A549 (cell line): ENCODE measurements around the gene PAK1.

Experiments used
- KDM5A ChIP-seq: fragments of 200-600 bp; sonication (generic); IDR thresholded peaks from 2 replicates; pipeline ENCODE4 v1.6.1; 2016; ENCODE audit warnings: antibody characterized with exemption, mild to moderate bottlenecking
- MYC ChIP-seq: IDR thresholded peaks from 2 replicates; pipeline ENCODE4 v1.6.1; 2012; ENCODE audit warnings: mild to moderate bottlenecking, inconsistent platforms, low read length, improper control_type of control experiment, borderline replicate concordance
- POLR2A ChIP-seq: IDR thresholded peaks from 2 replicates; pipeline ENCODE4 v1.6.1; 2012; ENCODE audit warnings: mild to moderate bottlenecking, low read length
- RAD21 ChIP-seq, 2 experiments: fragments of >200 bp in 1 of 2; sonication (Bioruptor Twin) in 1 of 2; formaldehyde crosslinking in 1 of 2; IDR thresholded peaks in 1 of 2; conservative IDR thresholded peaks in 1 of 2; 2 replicates in 1 of 2; 3 replicates in 1 of 2; pipeline ENCODE4 v1.6.1; 2012 to 2018; ENCODE audit warnings: inconsistent platforms in 1 of 2
- RARB ChIP-seq: fragments of 250-450 bp; sonication (Bioruptor Pico); IDR thresholded peaks from 2 replicates; pipeline ENCODE4 v1.8.0; 2021; ENCODE audit warnings: mild to moderate bottlenecking, moderate library complexity
- RCOR1 ChIP-seq: fragments of 150-350 bp; IDR thresholded peaks from 2 replicates; pipeline ENCODE4 v1.6.1; 2014; ENCODE audit warnings: antibody characterized with exemption, low read length, low read depth
- RNF2 ChIP-seq: fragments of 200-600 bp; sonication (generic); IDR thresholded peaks from 2 replicates; pipeline ENCODE4 v1.6.1; 2016; ENCODE audit warnings: low read depth, mild to moderate bottlenecking, antibody characterized with exemption, moderate library complexity, borderline replicate concordance
- TP53 ChIP-seq: fragments of 250-450 bp; sonication (Bioruptor Pico); IDR thresholded peaks from 2 replicates; pipeline ENCODE4 v1.5.0; 2021; ENCODE audit warnings: mild to moderate bottlenecking, moderate library complexity
- ZSCAN20 ChIP-seq: fragments of 250-450 bp; sonication (Bioruptor Pico); IDR thresholded peaks from 2 replicates; pipeline ENCODE4 v1.8.0; 2022; ENCODE audit warnings: mild to moderate bottlenecking, moderate library complexity
- TF ChIP-seq, protein P1 (sequence below): fragments of >200 bp; sonication (Bioruptor Twin); formaldehyde crosslinking; IDR thresholded peaks from 3 replicates; pipeline ENCODE4 v1.5.1; 2016

DNA sequence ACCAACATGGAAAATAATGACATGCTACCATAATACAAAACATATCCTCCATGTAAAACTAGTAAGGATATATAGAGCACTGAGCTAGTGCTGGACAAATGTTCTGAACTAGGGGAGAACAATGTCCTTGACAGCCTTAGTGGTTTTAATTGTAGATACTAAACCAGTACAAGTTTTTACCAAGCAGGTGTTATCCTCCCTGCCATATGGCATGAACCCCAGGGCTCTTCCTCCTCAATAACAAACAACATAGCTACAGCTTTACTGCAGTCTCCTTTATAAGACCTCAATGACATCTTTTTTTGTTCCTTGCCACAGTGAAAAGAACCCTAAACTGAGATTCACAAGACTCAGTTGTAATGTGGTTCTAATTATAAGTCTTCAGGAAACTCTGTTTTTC, 102.2 kb downstream of the PAK1 start:
- TF ChIP-seq, protein P1, sequence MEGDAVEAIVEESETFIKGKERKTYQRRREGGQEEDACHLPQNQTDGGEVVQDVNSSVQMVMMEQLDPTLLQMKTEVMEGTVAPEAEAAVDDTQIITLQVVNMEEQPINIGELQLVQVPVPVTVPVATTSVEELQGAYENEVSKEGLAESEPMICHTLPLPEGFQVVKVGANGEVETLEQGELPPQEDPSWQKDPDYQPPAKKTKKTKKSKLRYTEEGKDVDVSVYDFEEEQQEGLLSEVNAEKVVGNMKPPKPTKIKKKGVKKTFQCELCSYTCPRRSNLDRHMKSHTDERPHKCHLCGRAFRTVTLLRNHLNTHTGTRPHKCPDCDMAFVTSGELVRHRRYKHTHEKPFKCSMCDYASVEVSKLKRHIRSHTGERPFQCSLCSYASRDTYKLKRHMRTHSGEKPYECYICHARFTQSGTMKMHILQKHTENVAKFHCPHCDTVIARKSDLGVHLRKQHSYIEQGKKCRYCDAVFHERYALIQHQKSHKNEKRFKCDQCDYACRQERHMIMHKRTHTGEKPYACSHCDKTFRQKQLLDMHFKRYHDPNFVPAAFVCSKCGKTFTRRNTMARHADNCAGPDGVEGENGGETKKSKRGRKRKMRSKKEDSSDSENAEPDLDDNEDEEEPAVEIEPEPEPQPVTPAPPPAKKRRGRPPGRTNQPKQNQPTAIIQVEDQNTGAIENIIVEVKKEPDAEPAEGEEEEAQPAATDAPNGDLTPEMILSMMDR = no peak
- TF ChIP-seq ZSCAN20 = no peak
- no peak for TF ChIP-seq RAD21 (conservative IDR thresholded peaks at IDR 0.05 in 1 of 2, IDR thresholded peaks at IDR 0.05 in 1 of 2)
- no peak for TF ChIP-seq POLR2A
- TF ChIP-seq RARB = no peak
- no peak for TF ChIP-seq TP53 (CRISPR knock-in tag)
- TF ChIP-seq MYC = no peak
- TF ChIP-seq KDM5A = no peak
- TF ChIP-seq RCOR1 = no peak
- no peak for TF ChIP-seq RNF2
